Left ventricle myocardium superior (tissue), 1 donor: Measurements from ENCODE around the gene PLVAP. TPM values are rescaled to one million over a fixed set of nuclear protein-coding genes. Genes with fewer than 3 reads are reported as not detected.

Experiments
- ATAC-seq: fragments of 200-7000 bp; cut with Tn5 transposase; one replicate; pipeline ENCODE4 v1.9.1; 2020; ENCODE audit warnings: mild to moderate bottlenecking, moderate library complexity
- DNase-seq: peaks from one replicate; pipeline ENCODE4 v3.0.0-alpha.2; 2020
- intact Hi-C: fragments of 100-400 bp; cut with micrococcal nuclease; formaldehyde crosslinking; loops from one replicate; pipeline ENCODE4 v1.11.0; 2022
- total RNA-seq: library from RNA; stranded (reverse); fragmentation: NEBNext Ultra II Directional; extraction: Animal tissue kit (Norgen Biotek cat#: 25700); gene quantifications from one replicate; pipeline ENCODE4 v1.2.1, GENCODE V29; 2021
- donor health status: DM: no; HTN: yes; CAD: no; lungs with severe emphysema.

PLVAP gene
- total RNA-seq, 1 donor from 2014 or later = 22.9 TPM

DNA sequence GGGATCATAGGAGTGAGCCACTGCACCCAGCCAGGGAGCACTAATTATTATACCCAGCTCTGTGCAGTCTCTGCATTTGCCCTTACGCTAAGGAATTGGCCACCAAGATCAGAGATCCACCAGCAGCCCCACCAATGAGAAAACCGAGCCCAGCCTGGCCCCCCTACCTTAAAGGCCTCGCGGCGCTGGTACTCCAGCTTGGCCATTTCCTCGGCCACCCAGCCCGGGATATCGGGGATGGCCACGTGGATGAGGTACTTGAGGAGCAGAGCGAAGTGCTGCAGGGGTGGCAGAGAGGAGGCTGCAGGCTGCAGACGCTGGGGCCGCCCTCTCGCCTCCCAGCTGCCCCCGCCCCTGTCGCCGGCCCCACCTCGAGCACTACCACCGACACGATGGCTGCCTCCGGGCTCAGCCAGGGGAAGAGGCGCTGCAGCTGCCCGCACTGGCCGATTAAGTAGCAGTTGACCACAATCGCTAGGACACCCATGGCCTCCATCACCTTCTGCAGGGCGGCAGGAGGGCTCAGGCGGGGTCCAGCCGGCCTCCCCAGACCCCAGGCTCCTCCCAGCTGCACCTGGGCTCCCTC lies 50.0 kb downstream of the PLVAP start:
- DNase-seq (no peak), ATAC-seq (no peak)
- intact Hi-C loops = no loop called here

DNA sequence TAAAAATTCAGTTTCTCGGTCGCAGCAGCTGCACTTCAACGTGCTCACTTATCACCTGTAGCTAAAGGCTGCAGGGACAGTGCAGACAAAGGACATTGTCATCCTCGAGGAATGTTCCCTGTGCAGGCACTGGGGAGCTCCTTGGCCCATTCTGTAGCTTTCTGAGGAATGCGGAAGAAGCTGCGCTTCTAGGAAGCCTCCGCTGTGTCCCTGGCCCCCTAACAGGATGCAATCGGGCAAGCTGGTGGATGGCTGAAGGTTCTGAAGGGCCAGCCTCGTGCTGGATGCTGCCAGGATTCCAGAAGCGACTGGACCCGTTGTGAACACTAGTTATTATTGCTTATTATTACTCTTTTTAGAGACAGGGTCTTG lies 50.6 kb downstream of the PLVAP start:
- DNase-seq = no peak
- intact Hi-C loops = no loop called here
- no peak for ATAC-seq

DNA sequence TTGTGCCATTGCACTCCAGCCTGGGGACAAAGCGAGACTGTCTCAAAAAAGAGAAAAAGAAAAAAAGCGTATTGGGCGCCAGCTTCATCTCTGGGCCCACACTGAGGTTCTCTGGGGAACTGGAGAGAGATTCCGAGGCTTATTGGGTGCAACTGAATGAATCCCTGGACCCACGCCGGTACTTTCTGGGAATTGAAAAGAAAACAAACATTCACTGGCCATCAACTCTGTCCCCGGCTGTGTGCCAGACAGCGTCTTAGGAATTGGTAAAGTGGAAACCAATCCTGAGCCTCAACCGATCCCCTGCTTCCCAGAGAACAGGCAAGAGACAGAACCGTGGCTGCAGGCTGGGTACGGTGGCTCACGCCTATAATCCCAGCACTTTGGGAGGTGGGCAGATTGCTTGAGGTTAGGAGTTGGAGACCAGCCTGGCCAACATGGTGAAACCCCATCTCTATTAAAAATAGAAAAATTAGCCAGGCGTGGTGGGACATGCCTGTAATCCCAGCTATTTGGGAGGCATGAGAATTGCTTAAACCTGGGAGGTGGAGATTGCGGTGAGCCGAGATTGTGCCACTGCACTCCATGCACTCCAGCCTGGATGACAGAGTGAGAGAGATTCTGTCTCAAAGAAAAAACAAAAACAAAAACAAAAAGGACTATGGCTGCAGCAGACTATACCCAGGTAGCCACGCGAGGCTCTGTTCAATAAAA lies 51.1 kb downstream of the PLVAP start:
- ATAC-seq (peak; percentile 9), DNase-seq (peak; percentile 67)
- intact Hi-C loops = no loop called here

DNA sequence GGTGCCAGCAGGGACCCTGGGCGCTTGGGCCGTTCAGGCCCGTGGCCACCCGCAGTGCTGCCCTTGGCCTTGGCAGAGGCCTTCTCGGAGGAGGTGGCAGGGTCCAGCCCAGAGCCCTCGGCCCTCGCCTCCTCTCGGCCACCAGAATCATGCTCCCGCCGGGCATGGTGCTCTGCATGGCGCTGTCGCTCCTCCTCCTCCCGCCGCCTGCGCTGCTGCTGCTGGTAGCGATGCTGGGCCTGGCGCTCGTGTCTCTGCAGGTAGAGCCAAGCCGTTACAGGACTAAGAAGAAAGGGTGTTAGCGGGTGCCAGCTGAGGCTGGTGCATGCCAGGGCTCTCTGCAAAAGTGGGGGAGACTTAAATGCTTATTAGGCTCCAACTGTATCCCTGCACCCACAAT lies 52.0 kb downstream of the PLVAP start:
- DNase-seq (no peak), ATAC-seq (no peak)
- intact Hi-C loops = no loop called here

- intact Hi-C loops = no loop called here
- no peak for DNase-seq
- ATAC-seq = no peak
These were observed 52.6 kb downstream of the PLVAP start for GRCh38 chr19:17324357-17325114.

- ATAC-seq (no peak), DNase-seq (peak; percentile 51)
- intact Hi-C loops = no loop called here
These were observed 53.2 kb downstream of the PLVAP start for GRCh38 chr19:17323964-17324332.

GRCh38 chr19:17323300-17323963 lies 53.7 kb downstream of the PLVAP start:
- intact Hi-C loops = no loop called here
- ATAC-seq = no peak
- DNase-seq = no peak

GRCh38 chr19:17322854-17323253 lies 54.3 kb downstream of the PLVAP start:
- ATAC-seq = no peak
- intact Hi-C loops = no loop called here
- no peak for DNase-seq

GRCh38 chr19:17321655-17322489 lies 55.3 kb downstream of the PLVAP start:
- DNase-seq = no peak
- intact Hi-C loops = no loop called here
- ATAC-seq = no peak

- ATAC-seq (no peak), DNase-seq (no peak)
- intact Hi-C loops = no loop called here
These were observed 56.7 kb downstream of the PLVAP start for GRCh38 chr19:17320435-17320834.

DNA sequence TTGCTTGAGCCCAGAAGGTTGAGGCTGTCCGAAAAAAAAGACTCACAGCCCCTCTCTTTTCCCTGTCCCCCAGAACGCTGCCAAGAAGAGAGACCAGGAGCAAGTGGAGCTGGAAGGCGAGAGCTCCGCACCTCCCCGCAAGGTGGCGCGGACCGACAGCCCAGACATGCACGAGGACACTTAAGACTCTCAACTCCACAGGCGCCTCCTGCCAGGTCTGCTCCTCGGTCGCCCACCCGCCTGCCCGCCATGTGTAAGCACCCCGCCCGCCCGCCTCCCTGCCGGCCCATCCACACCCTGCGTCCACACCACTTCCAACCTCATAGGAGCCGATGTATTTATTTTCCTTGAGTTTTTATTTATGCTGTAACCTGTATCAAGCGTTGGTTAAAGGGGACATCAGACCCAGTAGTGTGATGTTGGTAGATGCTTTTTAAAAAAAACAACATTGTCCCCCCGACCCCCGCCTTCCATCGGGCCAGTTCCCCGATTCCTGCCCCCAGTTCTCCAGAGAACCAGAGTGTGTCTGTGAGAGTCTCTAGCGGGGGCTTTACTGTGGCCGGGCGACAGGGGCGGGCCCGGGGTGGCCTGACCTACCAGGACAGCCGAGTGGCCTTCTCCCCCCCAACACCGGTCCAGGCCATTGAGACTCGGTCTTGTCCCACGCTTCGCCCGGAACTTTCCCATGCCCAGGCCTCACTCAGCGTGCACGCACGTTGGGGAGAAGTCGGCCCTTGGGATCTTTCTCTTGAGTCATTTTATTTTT lies 57.5 kb downstream of the PLVAP start:
- ATAC-seq (no peak), DNase-seq (no peak)
- intact Hi-C loops = no loop called here

DNA sequence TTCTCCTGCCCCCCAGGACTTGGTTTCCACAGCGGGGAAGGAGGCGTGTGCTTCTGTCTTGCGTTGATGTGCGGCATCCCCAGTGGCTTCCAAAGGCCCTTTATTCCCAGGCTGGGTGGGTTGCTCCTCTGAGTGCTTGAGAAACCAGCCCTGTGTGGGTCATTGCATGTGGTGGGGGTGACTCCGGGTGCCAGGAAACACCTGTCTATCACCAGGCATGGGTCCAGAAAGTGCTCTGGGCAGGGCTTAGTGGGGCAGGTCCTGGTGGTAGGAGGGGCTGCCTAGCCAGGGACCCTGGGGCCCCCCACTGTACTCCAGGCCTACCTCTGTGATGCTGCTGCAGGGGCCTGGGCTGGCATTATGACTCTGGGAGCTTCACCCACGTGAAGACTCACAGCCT lies 58.2 kb downstream of the PLVAP start:
- ATAC-seq = no peak
- DNase-seq = no peak
- intact Hi-C loops = no loop called here

DNA sequence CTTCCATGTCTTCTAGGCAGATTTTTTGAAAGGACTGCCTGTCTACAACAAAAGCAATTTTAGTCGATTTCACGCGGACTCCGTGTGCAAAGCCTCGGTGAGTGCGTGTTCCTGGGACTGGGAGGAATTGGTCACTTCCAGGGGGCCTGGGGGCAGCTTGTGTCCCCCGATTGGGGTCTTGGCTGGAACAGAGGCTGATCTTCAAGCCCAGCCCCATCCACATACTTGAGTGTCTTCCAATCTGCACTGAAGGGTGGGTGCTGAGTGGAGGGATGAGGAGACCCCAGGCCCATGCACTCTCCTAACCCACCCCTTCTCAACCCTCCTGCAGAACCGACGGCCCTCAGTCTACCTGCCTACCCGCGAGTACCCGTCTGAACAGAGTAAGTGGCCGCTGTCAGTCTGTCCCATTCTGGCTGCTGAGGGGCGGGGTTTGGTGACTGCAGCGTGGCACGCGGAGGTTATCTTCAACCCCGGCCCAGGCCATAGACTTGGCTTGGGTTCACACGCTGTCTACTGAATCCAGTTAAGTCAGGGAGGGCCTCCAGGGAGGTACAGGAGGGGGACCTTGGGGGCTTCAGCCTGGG lies 63.0 kb downstream of the PLVAP start:
- intact Hi-C loops = no loop called here
- ATAC-seq (no peak), DNase-seq (no peak)

GRCh38 chr19:17312189-17313113 lies 64.7 kb downstream of the PLVAP start:
- DNase-seq = no peak
- no peak for ATAC-seq
- intact Hi-C loops = no loop called here

DNA sequence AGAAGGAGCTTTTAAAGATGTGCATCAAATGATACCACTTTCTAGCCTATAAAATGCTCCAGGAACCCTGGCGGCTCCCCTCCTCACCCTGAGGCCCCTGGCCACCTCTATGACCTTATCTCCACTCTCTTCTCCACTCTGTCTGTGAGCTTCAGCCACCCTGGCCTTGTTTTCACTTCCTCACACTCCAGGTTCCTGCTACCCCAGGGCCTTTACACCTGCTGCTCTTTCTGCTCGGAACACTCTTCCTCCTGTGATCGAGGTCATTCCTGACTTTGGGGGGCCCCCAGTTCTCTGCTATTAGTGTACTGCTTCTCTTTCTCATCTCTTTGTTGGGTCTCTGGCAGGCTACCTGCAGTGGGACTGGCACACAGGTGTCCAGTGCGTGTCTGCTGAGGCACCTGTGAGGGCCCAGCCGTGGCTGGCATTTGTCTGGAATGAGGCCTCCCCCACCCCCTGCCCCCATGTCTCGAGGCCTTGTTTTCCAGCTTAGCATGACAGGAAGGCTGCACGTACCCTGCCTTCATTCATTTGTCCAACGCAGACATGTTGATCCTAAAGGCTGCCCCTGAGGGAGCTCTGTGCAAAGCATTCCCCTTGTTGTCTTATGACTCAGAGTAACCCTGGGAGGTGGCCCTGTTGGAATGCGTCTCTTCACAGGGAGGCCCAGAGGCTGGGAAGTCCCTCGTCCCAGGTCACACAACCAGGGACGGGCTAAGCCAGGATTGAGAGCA lies 65.5 kb downstream of the PLVAP start:
- intact Hi-C loops = no loop called here
- no peak for ATAC-seq
- DNase-seq = no peak

DNA sequence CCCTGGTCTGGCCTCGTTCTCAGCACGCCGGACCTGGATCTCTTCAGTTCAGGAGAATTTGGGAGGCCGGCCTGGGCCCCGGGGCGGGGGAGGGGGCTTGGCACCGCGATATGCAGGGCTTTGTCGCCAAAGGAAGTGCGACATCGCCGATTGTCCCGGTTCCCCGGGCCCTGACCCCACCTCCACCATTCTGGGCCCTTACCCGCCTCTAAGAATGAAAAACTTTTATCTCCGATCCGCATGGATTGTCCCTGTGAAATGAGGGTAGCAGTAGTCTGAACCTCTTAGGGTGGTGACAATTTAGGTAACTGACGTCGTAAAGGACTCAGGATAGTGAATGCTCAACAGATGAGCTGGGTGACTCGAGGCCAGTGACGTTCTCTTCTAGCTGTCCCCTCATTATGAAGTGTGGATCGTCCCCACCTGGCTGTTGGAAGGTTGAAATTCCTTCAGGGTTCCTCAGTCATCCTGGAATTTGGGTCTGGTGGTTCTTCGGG lies 67.1 kb downstream of the PLVAP start:
- intact Hi-C loops = no loop called here
- ATAC-seq (no peak), DNase-seq (no peak)
